HL-60/S4 (cell line): ENCODE measurements around the gene AUH.

Source experiments
- in situ Hi-C: fragments of 300-500 bp; cut with MboI; formaldehyde crosslinking; loops from 2 replicates; pipeline ENCODE4 v1.14.3; 2022; ENCODE audit warnings: low sequenced_read_pairs

Gene AUH

GRCh38 chr9:91341258-91341746 lies 20.4 kb downstream of the AUH start:
- in situ Hi-C loops, result no loop called here

GRCh38 chr9:91340395-91340967 lies 21.2 kb downstream of the AUH start:
- in situ Hi-C loops, result no loop called here

GRCh38 chr9:91338681-91339080 lies 23.0 kb downstream of the AUH start:
- in situ Hi-C loops, result no loop called here

GRCh38 chr9:91336786-91337185 lies 24.9 kb downstream of the AUH start:
- in situ Hi-C loops, result no loop called here

GRCh38 chr9:91334053-91334452 lies 27.7 kb downstream of the AUH start:
- in situ Hi-C loops, result no loop called here

- in situ Hi-C loops, result no loop called here
Measured at GRCh38 chr9:91333551-91333950, 28.2 kb downstream of the AUH start.

- in situ Hi-C loops, result no loop called here
Measured at GRCh38 chr9:91332546-91333231, 29.0 kb downstream of the AUH start.

- in situ Hi-C loops, result no loop called here
Measured at GRCh38 chr9:91331849-91332248, 29.9 kb downstream of the AUH start.

GRCh38 chr9:91328186-91328585 lies 33.5 kb downstream of the AUH start:
- in situ Hi-C loops, result no loop called here

- in situ Hi-C loops, result no loop called here
Measured at GRCh38 chr9:91321691-91322090, 40.0 kb downstream of the AUH start.

GRCh38 chr9:91320299-91320698 lies 41.4 kb downstream of the AUH start:
- in situ Hi-C loops, result no loop called here

GRCh38 chr9:91316093-91316492 lies 45.6 kb downstream of the AUH start:
- in situ Hi-C loops, result no loop called here

GRCh38 chr9:91315191-91315590 lies 46.5 kb downstream of the AUH start:
- in situ Hi-C loops, result no loop called here

GRCh38 chr9:91312717-91313325 lies 48.9 kb downstream of the AUH start:
- in situ Hi-C loops, result no loop called here

GRCh38 chr9:91310037-91310436 lies 51.7 kb downstream of the AUH start:
- in situ Hi-C loops, result no loop called here

GRCh38 chr9:91308191-91308590 lies 53.5 kb downstream of the AUH start:
- in situ Hi-C loops, result no loop called here

GRCh38 chr9:91307279-91307678 lies 54.4 kb downstream of the AUH start:
- in situ Hi-C loops, result no loop called here

- in situ Hi-C loops, result no loop called here
Measured at GRCh38 chr9:91306296-91306630, 55.5 kb downstream of the AUH start.

- in situ Hi-C loops, result no loop called here
Measured at GRCh38 chr9:91305596-91306295, 56.0 kb downstream of the AUH start.

GRCh38 chr9:91303741-91304415 lies 57.8 kb downstream of the AUH start:
- in situ Hi-C loops, result no loop called here

- in situ Hi-C loops, result no loop called here
Measured at GRCh38 chr9:91302831-91303230, 58.9 kb downstream of the AUH start.
